SU-DHL-6 (cell line): ENCODE results near the gene LZTS2.

Experiments used
- EZH2phosphoT487 ChIP-seq: fragments of 200-600 bp; sonication (generic), shearing (Covaris generic); conservative IDR thresholded peaks from 2 replicates; pipeline ENCODE4 v1.6.1; 2018; ENCODE audit warnings: mild to moderate bottlenecking, antibody characterized with exemption, low read length, moderate library complexity, mixed read lengths
- TF ChIP-seq, protein P1 (sequence below): fragments of 200-600 bp; sonication (generic); IDR thresholded peaks from one replicate; pipeline ENCODE4 v1.5.1; 2017; ENCODE audit warnings: antibody characterized with exemption, mild to moderate bottlenecking, low read length, moderate library complexity; ENCODE audit not compliant: insufficient read depth, poor library complexity, severe bottlenecking

- TF ChIP-seq, protein P1, sequence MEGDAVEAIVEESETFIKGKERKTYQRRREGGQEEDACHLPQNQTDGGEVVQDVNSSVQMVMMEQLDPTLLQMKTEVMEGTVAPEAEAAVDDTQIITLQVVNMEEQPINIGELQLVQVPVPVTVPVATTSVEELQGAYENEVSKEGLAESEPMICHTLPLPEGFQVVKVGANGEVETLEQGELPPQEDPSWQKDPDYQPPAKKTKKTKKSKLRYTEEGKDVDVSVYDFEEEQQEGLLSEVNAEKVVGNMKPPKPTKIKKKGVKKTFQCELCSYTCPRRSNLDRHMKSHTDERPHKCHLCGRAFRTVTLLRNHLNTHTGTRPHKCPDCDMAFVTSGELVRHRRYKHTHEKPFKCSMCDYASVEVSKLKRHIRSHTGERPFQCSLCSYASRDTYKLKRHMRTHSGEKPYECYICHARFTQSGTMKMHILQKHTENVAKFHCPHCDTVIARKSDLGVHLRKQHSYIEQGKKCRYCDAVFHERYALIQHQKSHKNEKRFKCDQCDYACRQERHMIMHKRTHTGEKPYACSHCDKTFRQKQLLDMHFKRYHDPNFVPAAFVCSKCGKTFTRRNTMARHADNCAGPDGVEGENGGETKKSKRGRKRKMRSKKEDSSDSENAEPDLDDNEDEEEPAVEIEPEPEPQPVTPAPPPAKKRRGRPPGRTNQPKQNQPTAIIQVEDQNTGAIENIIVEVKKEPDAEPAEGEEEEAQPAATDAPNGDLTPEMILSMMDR, result no peak
- TF ChIP-seq EZH2phosphoT487, result no peak
These were observed 52.7 kb downstream of the LZTS2 start for GRCh38 chr10:101052285-101052684.
